HG02870 (cell line): ENCODE measurements around the gene SLITRK2.

ENCODE experiments used
- ATAC-seq: cut with Tn5 transposase; IDR thresholded peaks from one replicate; pipeline ENCODE4 v1.9.1; 2021; ENCODE audit warnings: mild to moderate bottlenecking, moderate library complexity; ENCODE audit not compliant: unreplicated experiment

SLITRK2 gene, protein sequence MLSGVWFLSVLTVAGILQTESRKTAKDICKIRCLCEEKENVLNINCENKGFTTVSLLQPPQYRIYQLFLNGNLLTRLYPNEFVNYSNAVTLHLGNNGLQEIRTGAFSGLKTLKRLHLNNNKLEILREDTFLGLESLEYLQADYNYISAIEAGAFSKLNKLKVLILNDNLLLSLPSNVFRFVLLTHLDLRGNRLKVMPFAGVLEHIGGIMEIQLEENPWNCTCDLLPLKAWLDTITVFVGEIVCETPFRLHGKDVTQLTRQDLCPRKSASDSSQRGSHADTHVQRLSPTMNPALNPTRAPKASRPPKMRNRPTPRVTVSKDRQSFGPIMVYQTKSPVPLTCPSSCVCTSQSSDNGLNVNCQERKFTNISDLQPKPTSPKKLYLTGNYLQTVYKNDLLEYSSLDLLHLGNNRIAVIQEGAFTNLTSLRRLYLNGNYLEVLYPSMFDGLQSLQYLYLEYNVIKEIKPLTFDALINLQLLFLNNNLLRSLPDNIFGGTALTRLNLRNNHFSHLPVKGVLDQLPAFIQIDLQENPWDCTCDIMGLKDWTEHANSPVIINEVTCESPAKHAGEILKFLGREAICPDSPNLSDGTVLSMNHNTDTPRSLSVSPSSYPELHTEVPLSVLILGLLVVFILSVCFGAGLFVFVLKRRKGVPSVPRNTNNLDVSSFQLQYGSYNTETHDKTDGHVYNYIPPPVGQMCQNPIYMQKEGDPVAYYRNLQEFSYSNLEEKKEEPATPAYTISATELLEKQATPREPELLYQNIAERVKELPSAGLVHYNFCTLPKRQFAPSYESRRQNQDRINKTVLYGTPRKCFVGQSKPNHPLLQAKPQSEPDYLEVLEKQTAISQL

DNA sequence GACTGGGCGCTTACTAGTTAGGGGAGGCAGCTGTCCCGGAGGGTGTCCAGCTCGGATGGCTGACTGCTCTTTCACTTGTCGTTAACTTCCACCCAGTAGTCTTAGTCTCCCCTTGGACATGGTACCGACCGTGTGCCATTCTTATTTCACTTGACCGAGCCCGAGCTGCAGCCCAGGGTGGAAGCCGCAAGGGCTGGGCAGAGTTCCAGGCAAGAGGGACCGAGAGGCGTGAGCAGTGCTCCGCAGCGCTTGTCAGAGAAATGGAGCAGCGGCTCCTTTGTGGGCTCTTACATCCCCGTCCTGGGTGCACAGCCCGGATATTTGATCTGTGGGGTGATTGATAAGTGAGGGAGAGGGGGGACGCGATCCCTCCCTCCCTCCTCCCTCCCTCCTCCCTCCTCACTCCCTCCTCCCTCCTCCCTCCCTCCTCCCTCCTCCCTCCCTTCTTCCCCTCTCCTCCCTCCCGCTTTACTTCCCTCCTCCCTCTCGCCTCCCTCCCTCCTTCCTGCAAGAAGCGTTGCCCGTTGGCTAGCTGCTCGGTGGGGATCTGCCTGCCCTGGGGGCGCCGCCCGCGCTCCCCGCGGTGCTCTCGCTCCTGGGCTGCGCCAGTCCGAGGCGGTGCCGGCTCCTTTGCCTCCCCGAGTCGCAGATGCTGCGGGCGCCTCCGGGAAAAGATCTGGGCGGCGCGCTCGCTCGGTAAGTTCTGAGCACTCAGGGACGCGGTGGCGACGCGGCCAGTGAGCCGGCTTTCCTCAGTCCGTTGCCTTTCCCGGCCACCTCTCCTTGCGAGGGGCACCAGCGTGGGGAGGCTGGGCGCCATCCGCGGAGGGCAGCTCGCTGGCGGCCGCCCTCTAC is at the start of gene SLITRK2:
Gene SLITRK2 (plus strand): TSS at position 499 of the 855 bp plus-strand sequence. CDS start 4,597 bp downstream, outside the sequence.
- no peak for ATAC-seq

- no peak for ATAC-seq
Observed at GRCh38 chrX:145773006-145773405, 44.6 kb upstream of the SLITRK2 start.

DNA sequence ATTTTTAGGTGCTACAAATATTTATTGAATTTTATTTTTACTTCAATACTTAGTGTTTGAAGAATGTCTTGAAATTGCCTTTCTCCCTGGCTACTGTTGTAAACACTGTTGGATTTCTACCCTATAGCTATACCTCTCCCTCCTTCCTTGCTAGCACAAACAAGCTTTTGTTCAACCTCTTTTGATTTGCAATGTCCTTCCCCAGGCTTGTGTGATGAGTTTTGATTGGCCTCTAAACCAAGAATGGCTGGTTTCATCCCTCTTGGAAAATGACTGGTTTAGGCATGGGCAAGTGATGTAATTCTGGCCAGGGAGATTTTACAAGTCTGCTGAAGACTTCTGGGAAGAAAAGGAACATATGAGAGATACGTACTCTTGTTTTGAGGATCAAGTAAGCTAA is 25.3 kb upstream of the SLITRK2 start:
- no peak for ATAC-seq

DNA sequence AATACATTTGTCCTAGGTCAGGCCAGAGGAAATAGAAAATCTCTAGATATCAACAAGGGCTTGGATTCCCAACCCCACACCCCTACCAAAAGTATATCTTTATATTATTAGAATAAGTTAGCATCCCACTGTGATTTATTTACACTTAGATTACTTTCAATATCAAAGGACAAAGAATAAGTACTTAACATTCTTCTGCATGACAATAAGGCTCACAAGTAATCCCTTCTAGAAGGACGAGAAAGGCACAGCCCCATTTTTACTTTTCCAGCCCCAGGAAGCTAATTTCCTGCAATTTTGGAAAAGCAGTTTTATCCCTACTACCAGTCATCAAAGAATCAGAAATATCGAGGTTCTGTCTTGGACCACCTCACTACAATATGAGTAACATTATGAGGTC is 14.1 kb upstream of the SLITRK2 start:
- ATAC-seq: no peak

- ATAC-seq: no peak
Observed at GRCh38 chrX:145813081-145813480, 4.5 kb upstream of the SLITRK2 start.

DNA sequence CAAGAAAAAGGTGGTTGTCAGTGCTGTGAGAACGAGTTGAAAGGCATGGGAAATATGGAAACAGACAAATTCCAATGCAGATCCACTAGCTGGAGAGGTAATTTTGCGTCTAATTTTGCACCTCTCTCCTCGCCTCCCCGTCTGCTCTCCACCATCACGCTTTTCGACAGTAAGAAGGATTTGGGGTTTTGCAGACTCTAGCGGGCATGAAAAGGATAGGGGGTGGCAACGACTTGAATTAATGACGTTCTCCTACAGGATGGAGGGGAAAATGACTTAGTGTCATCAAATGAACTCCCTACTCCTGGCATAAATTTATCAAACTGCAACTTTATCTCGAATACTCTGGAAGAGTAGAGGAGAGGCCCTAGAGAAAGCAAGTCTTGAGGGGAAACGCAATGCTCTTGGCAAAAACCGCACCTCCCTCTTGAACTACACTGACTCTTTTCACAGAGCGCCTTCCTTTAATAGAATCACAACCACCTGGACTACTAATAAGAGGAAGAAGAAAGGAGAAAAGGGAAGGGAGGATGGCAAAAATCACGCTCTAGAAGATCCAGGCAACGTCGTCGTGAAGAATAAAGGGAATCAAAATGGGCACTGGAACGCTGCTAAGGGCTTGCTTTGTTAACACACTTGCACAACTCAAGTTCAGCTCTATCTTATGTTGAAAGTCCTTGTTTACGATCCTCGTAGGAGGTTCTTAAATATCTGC is 871 bp upstream of the SLITRK2 start:
- no peak for ATAC-seq

DNA sequence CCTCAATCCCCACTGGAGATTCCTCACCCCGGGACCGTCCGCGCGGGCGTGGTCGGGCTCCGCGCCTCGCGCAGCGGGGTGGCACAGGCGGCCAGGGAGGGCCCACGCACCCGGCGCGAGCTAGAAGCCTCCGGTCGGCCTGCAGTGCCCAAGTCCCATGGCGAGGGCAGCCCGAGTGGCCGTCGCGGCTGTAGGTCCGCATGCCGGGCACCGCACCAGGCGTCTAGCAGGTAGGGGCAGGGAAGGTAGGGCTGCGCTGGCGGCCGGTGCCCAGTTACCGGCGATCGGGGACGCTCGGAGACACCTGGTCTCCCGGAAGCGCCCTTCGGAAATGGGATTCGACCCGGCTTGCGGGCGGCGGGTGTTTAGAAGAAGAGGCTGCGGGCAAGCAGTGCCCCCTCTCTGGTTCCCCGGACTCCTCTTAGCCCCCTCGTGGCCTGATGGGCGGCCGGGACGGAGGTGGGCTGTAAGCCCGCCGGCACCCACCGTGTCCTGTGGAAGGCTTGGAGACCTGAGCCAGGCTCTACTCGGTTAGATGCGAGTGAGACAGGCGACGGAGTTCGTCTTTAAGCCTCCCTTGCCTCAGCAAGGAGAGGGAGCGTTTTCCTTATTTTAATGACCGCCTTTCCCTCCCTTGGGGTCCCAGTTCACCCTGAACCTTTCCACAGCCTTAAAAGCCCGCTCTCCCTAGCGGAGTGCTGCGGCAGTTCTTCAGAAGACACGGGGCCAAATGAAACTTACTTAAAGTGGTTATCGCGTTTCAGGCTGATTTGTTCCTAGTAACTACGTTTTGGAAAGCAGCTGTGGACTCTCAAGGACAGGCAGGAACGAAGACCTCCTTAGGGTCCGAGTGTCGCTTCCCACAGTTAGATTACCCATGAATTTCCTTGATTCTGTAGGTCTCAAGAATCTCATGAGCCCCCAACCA is 821 bp downstream of the SLITRK2 start:
- no peak for ATAC-seq

DNA sequence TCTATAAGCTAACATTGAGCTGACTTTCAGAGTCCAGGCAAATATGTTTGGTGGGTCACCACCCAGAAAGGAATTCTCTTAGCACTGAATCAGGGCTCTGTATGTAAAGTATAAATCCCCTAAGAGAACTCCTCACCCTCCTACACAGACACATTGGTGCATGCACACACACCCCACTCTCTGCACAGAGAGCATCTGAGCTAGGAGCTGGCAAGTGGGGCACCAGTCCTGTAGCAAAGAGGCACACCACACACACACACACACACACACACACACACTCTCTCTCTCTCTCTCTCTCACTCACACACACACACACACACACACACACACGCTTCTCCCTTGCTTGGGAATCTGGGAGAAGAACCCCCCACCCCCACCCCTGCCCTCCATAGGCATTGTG is 3.2 kb downstream of the SLITRK2 start:
- no peak for ATAC-seq

- ATAC-seq: no peak
Observed at GRCh38 chrX:145821291-145821897, 3.8 kb downstream of the SLITRK2 start.

- ATAC-seq: no peak
Observed at GRCh38 chrX:145821898-145822571, 4.4 kb downstream of the SLITRK2 start.

GRCh38 chrX:145823132-145823531 is 5.5 kb downstream of the SLITRK2 start:
- ATAC-seq: no peak

DNA sequence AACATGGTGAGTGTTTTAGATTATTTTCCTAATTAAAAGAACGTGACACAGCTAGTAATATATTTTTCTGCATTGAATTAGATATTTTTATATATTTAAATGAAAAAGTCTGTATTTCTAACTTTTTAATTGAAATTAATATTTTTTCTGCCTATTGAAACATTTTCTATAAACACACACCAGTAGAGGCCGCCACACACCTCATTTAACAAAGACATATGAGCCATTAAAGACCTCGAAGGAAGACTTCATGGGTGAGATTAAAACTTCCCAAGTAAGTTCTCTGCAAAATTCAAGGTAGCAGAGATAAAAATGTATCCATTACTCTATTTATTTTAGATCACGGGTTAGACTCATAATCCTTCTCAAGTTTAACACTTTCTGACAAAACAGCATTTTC is 8.3 kb downstream of the SLITRK2 start:
- no peak for ATAC-seq

- no peak for ATAC-seq
Observed at GRCh38 chrX:145826466-145826865, 8.8 kb downstream of the SLITRK2 start.

- ATAC-seq: no peak
Observed at GRCh38 chrX:145832796-145833195, 15.2 kb downstream of the SLITRK2 start.

GRCh38 chrX:145840531-145840930 is 22.9 kb downstream of the SLITRK2 start:
- no peak for ATAC-seq

DNA sequence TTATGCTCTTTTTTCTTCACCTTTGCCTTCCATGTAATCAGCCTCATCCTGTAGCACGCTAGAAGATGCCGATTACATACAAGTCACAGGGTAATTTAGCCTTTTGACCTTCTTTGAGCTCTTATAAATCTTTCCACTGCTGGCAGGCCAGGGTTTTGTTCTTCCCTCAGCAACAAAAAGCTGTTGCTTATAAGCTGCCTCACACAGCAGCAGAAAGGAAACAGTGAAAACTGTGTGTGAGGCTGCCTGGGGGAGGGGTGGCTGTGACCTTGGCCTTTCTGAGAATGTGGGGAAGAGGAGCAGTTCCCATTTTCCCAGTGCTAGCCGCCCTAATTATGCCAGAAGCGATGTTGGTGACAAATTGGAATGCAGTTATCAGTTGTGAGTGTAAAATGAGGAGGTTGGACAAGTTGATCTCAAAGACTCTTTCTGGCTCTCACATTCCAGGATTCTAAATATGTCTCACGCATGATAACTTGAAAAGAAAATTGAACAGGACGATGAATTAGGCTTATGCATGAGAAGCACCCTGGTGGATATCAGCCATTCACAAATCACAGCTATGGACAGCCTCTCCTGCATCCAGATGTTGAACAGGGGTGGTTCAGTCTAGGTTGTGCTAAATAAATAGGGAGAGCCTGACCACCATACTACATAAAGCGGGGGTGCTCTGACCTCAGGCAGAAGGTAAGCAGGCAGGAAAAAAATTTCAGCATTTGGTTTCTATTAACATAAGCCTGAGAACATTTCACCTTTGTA is 25.7 kb downstream of the SLITRK2 start:
- ATAC-seq: no peak

DNA sequence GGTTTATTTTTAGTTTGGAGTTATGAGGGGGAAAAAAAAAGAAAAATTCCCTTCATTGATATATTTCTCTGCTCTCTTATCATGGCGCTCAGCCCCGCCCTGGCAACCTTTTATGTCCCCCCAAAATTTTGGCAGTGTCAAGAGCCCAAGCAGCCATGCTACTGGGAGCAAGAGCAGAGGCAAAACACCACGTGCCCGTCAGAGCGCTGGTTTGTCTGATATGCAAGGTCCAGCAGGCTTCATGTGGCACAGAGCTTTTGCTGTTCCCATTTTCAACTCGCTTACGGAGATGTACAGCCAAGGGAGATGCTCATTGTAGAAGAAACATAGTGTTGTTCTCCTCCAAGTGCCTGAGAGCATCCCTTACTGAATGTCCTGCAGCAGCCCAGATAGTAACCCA is 27.3 kb downstream of the SLITRK2 start:
- ATAC-seq: no peak

DNA sequence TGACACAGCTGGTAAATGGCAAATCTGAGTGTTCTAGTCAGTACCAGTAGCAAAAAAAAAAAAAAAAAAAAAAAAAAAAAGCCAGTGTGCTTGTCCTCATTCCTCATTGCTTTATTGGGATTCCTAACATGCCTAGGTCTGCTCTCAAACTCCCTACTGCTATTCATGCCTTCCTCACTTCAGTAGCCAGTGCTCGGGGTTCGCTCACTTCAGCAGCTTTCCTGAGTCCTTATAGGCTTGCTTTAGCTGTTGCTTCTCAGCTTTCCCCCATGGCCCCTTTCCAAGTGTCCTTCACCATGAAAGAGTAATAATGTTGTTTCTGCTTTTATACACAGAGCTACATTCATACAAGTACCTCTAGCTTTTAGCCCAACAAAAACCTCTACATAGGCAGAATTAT is 30.8 kb downstream of the SLITRK2 start:
- ATAC-seq: no peak
